ENCODE measurements around the gene EPS8L3.
"Not testable (repeated sequence)": the region's sequence is repeated elsewhere in the genome, so short reads cannot be mapped to it uniquely, and the experiment has no call there.

Gene EPS8L3

GRCh38 chr1:109712321-109712864, 51.3 kb downstream of the EPS8L3 start:
- Histone ChIP-seq H3K4me3 (ENCODE audit: low read depth, low read length) (no peak overlapping the region), H3K9me3 (ENCODE audit: control insufficient read depth, insufficient read depth, low read depth, low read length) (peaks cover 17% of the 10 kb centered on the region), H3K27me3 (ENCODE audit: control insufficient read depth, insufficient read depth, low read length) (no peaks in the 10 kb centered on the region), H3K9ac (ENCODE audit: low read length) (no peak overlapping the region), H3K4me1 (ENCODE audit: control insufficient read depth, insufficient read depth, low read length) (no peaks in the 10 kb centered on the region), H3K36me3 (ENCODE audit: control insufficient read depth, insufficient read depth, low read length) (no peaks in the 10 kb centered on the region), H3K27ac (ENCODE audit: low read depth, low read length) (no peak overlapping the region)

DNA sequence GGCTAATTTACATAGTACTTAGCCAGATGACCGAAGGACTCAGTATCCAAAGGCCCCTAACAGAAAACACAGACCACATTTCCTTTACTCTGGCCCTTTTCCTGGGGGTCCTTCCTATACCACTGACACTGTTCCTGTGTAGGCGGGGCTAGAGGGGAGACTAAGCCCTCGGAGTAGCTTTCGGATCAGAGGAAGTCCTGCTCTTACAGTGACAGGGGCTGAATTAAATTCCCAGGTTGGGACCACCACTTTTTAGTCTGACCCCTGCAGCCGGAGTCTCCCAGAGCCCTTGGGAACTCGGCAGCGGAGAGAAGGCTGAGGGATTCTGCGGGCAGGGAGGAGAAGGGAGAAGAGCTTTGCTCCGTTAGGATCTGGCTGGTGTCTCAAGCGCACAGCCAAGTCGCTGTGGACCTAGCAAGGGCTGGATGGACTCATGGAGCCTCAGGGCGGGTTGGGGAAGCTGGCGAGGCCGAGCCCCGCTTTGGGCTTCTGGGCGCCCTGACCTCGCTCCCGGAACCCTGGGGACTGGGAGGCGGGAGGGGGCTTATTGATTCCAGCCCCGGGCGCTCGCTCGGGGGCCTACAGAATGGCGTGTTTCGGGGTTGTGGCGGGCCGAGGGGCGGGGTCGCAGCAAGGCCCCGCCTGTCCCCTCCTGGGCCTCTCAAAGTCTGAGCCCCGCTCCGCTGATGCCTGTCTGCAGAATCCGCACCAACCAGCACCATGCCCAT, 52.0 kb downstream of the EPS8L3 start, which contains the start of gene GSTM5:
Gene GSTM5 (plus strand): TSS at position 659 of the 728 bp plus-strand sequence. CDS start 62 bp downstream, at position 721.
- not testable (repeated sequence) for H3K27me3 ChIP-seq (ENCODE audit: control insufficient read depth, insufficient read depth, low read length); H3K4me1 ChIP-seq (ENCODE audit: control insufficient read depth, insufficient read depth, low read length); H3K9ac ChIP-seq (ENCODE audit: low read length); H3K27ac ChIP-seq (ENCODE audit: low read depth, low read length); H3K36me3 ChIP-seq (ENCODE audit: control insufficient read depth, insufficient read depth, low read length); H3K4me3 ChIP-seq (ENCODE audit: low read depth, low read length)
- peaks cover 17% of the 10 kb centered on the region for H3K9me3 ChIP-seq (ENCODE audit: control insufficient read depth, insufficient read depth, low read depth, low read length)

- not testable (repeated sequence) for H3K27me3 ChIP-seq (ENCODE audit: control insufficient read depth, insufficient read depth, low read length); H3K36me3 ChIP-seq (ENCODE audit: control insufficient read depth, insufficient read depth, low read length); H3K4me3 ChIP-seq (ENCODE audit: low read depth, low read length); H3K9ac ChIP-seq (ENCODE audit: low read length); H3K4me1 ChIP-seq (ENCODE audit: control insufficient read depth, insufficient read depth, low read length); H3K27ac ChIP-seq (ENCODE audit: low read depth, low read length)
- H3K9me3 ChIP-seq (ENCODE audit: control insufficient read depth, insufficient read depth, low read depth, low read length): peaks cover 25% of the 10 kb centered on the region
Measured at GRCh38 chr1:109709822-109710221, 53.9 kb downstream of the EPS8L3 start.

- H3K4me1 ChIP-seq (ENCODE audit: control insufficient read depth, insufficient read depth, low read length); H3K27me3 ChIP-seq (ENCODE audit: control insufficient read depth, insufficient read depth, low read length): not testable (repeated sequence)
- peaks cover 34% of the 10 kb centered on the region for H3K9me3 ChIP-seq (ENCODE audit: control insufficient read depth, insufficient read depth, low read depth, low read length)
Measured at GRCh38 chr1:109708949-109709348, 54.8 kb downstream of the EPS8L3 start.

GRCh38 chr1:109705411-109705810, 58.3 kb downstream of the EPS8L3 start:
- Histone ChIP-seq H3K4me3 (ENCODE audit: low read depth, low read length) (no peak overlapping the region), H3K27ac (ENCODE audit: low read depth, low read length) (no peak overlapping the region), H3K27me3 (ENCODE audit: control insufficient read depth, insufficient read depth, low read length) (no peaks in the 10 kb centered on the region), H3K9me3 (ENCODE audit: control insufficient read depth, insufficient read depth, low read depth, low read length) (peaks cover 46% of the 10 kb centered on the region), H3K4me1 (ENCODE audit: control insufficient read depth, insufficient read depth, low read length) (no peaks in the 10 kb centered on the region), H3K9ac (ENCODE audit: low read length) (no peak overlapping the region), H3K36me3 (ENCODE audit: control insufficient read depth, insufficient read depth, low read length) (no peaks in the 10 kb centered on the region)

More at GRCh38 chr1:109708949-109709348, 54.8 kb downstream of the EPS8L3 start:
- H3K4me3 ChIP-seq (ENCODE audit: low read depth, low read length); H3K36me3 ChIP-seq (ENCODE audit: control insufficient read depth, insufficient read depth, low read length); H3K27ac ChIP-seq (ENCODE audit: low read depth, low read length); H3K9ac ChIP-seq (ENCODE audit: low read length): not testable (repeated sequence)

DNA sequence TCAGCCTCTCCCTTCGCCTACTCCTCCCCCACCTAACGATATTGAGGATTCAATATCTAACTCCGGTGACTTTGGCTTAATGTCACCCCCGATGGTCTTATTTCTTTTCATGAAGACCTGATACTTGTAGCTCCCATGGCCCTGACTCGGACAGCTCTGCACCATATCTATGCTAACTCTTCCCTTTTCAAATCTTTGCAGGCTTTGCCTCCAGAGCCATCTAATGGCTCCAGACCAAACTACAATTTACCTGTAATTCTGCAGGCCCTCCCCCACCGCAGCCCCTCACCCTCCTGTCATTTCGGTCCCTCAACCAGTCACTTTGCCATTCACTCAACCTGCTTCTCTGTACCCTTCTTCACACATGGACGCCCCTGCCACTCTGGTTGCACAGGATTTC, 59.5 kb downstream of the EPS8L3 start:
- Histone ChIP-seq H3K9ac (ENCODE audit: low read length) (no peak overlapping the region), H3K27me3 (ENCODE audit: control insufficient read depth, insufficient read depth, low read length) (no peaks in the 10 kb centered on the region), H3K9me3 (ENCODE audit: control insufficient read depth, insufficient read depth, low read depth, low read length) (peaks cover 41% of the 10 kb centered on the region), H3K27ac (ENCODE audit: low read depth, low read length) (no peak overlapping the region), H3K4me1 (ENCODE audit: control insufficient read depth, insufficient read depth, low read length) (no peaks in the 10 kb centered on the region), H3K36me3 (ENCODE audit: control insufficient read depth, insufficient read depth, low read length) (no peaks in the 10 kb centered on the region), H3K4me3 (ENCODE audit: low read depth, low read length) (no peak overlapping the region)

DNA sequence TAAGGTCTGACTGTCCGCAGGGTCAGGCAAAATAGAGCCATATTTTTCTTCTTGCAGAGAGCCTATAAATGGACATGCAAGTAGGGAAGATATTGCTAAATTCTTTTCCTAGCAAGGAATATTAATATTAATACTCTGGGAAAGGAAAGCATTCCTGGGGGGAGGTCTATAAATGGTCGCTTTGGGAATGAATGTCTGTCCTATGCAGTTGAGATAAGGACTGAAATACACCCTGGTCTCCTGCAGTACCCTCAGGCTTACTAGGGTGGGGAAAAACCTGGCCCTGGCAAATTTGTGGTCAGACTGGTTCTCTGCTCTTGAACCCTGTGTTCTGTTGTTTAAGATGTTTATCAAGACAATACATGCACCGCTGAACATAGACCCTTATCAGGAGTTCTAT, 60.8 kb downstream of the EPS8L3 start:
- not testable (repeated sequence) for H3K4me3 ChIP-seq (ENCODE audit: low read depth, low read length); H3K4me1 ChIP-seq (ENCODE audit: control insufficient read depth, insufficient read depth, low read length); H3K9ac ChIP-seq (ENCODE audit: low read length); H3K36me3 ChIP-seq (ENCODE audit: control insufficient read depth, insufficient read depth, low read length); H3K27ac ChIP-seq (ENCODE audit: low read depth, low read length); H3K27me3 ChIP-seq (ENCODE audit: control insufficient read depth, insufficient read depth, low read length)
- peaks cover 31% of the 10 kb centered on the region for H3K9me3 ChIP-seq (ENCODE audit: control insufficient read depth, insufficient read depth, low read depth, low read length)

Measured in HUES6 (cell line).